ENCODE results near the gene TIGD7. TPM values are rescaled to one million over a fixed set of nuclear protein-coding genes. Genes with fewer than 3 reads are reported as not detected.

Gene TIGD7
- total and polyA plus RNA-seq, 4 donors = 2.9 to 11.5 (median 3.9) TPM

DNA sequence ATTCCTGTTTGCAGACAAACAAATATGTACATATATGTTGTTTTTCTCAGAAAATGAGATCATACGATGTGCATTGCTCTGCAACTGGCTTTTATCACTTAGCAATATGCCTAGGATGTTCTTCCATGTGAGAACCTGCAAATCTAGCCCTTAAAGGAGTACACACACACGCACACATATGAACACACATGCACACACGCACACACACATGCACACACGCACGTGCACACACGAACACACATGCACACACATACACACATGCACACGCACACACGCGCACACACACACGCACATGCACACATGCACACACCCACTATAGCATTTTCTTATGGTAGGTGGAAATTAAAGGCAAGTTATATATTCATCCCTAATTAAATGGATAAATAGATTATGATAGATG, 42.4 kb upstream of the TIGD7 start:
- peaks cover 0 to 3% (median 0%) of the 10 kb centered on the region in 5 donors for H3K4me1 ChIP-seq (ENCODE audit: control insufficient read depth in 5 of 5, insufficient read depth in 5 of 5, low read length in 5 of 5)
- TF ChIP-seq, protein P1, sequence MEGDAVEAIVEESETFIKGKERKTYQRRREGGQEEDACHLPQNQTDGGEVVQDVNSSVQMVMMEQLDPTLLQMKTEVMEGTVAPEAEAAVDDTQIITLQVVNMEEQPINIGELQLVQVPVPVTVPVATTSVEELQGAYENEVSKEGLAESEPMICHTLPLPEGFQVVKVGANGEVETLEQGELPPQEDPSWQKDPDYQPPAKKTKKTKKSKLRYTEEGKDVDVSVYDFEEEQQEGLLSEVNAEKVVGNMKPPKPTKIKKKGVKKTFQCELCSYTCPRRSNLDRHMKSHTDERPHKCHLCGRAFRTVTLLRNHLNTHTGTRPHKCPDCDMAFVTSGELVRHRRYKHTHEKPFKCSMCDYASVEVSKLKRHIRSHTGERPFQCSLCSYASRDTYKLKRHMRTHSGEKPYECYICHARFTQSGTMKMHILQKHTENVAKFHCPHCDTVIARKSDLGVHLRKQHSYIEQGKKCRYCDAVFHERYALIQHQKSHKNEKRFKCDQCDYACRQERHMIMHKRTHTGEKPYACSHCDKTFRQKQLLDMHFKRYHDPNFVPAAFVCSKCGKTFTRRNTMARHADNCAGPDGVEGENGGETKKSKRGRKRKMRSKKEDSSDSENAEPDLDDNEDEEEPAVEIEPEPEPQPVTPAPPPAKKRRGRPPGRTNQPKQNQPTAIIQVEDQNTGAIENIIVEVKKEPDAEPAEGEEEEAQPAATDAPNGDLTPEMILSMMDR (IDR thresholded peaks at IDR 0.05; ENCODE audit: control extremely low read depth, extremely low read depth) = no peak
- no peak overlapping the region for H3K9ac ChIP-seq (ENCODE audit: insufficient read depth in 1 of 2, low read length in 2 of 2)
- H3K27me3 ChIP-seq (ENCODE audit: control insufficient read depth in 3 of 3, insufficient read depth in 3 of 3, low read length in 2 of 3) = peaks cover 0 to 3% (median 0%) of the 10 kb centered on the region in 3 donors
- no peaks in the 10 kb centered on the region for H3K36me3 ChIP-seq (ENCODE audit: control insufficient read depth in 4 of 4, insufficient read depth in 4 of 4, low read length in 4 of 4)
- H3K27ac ChIP-seq (ENCODE audit: low read depth in 1 of 2, low read length in 1 of 2) = no peak overlapping the region
- WGBS, 2 donors = 76 to 88% methylated on average over 10 of the region's 10 CpGs
- DNase-seq = no peak
- peaks cover 0 to 2% (median 0%) of the 10 kb centered on the region in 4 donors for H3K9me3 ChIP-seq (ENCODE audit: control insufficient read depth in 4 of 4, insufficient read depth in 3 of 4, low read length in 3 of 4)
- H3K4me3 ChIP-seq = no peak overlapping the region
- no peak for ATAC-seq (ENCODE audit: insufficient read depth, low FRiP score)

DNA sequence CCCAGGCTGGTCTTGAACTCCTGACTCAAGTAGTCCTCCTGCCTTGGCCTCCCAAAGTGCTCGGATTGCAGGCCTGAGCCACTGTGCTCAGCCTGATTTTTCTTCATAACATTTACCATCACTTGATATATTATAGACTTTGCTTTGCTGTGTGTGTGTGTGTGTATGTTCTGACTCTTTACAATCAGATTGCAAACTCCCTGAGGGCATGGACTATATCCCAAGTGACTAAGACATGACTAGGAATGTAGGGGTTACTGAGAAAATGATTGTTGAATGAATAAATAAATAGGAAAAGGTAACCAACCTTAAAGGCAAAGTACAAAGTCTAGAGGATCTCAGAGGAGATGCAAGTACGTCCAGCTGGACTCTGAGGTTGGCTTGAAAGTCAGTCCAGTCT, 40.8 kb upstream of the TIGD7 start:
- Histone ChIP-seq H3K27me3 (ENCODE audit: control insufficient read depth in 3 of 3, insufficient read depth in 3 of 3, low read length in 2 of 3) (peaks cover 0 to 3% (median 0%) of the 10 kb centered on the region in 3 donors), H3K27ac (ENCODE audit: low read depth in 1 of 2, low read length in 1 of 2) (no peak overlapping the region), H3K4me3 (no peak overlapping the region), H3K9ac (ENCODE audit: insufficient read depth in 1 of 2, low read length in 2 of 2) (no peak overlapping the region), H3K9me3 (ENCODE audit: control insufficient read depth in 4 of 4, insufficient read depth in 3 of 4, low read length in 3 of 4) (peaks cover 0 to 2% (median 0%) of the 10 kb centered on the region in 4 donors), H3K4me1 (ENCODE audit: control insufficient read depth in 5 of 5, insufficient read depth in 5 of 5, low read length in 5 of 5) (peaks cover 0 to 3% (median 0%) of the 10 kb centered on the region in 5 donors), H3K36me3 (ENCODE audit: control insufficient read depth in 4 of 4, insufficient read depth in 4 of 4, low read length in 4 of 4) (no peaks in the 10 kb centered on the region)
- 72 to 74% methylated on average over 2 of the region's 2 CpGs for WGBS, 2 donors
- DNase-seq (no peak), ATAC-seq (ENCODE audit: insufficient read depth, low FRiP score) (no peak)
- TF ChIP-seq, protein P1 (IDR thresholded peaks at IDR 0.05; ENCODE audit: control extremely low read depth, extremely low read depth) = no peak

DNA sequence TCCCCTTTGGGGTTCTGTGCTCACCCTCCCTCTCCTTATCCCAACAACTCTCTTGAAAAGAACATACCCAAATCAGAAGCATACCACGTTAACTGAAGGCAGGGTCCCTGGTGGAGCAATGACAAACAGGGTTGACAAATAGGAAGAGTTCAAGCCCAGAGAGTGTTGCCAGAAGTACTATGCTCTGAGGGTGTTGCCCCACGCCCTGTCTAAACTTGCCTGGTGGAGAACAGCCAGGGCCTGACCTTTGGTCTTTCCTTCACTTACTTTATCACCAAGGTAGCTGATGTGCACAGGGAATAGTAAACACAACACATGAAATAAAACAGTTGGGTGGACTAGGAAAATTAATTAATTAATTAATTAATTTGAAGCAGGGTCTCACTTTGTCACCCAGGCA, 23.4 kb upstream of the TIGD7 start:
- ATAC-seq (ENCODE audit: insufficient read depth, low FRiP score) = no peak
- 60 to 61% methylated on average over 2 of the region's 2 CpGs for WGBS, 2 donors
- Histone ChIP-seq H3K4me3 (no peak overlapping the region), H3K9ac (ENCODE audit: insufficient read depth in 1 of 2, low read length in 2 of 2) (no peak overlapping the region), H3K27ac (ENCODE audit: low read depth in 1 of 2, low read length in 1 of 2) (no peak overlapping the region), H3K4me1 (ENCODE audit: control insufficient read depth in 5 of 5, insufficient read depth in 5 of 5, low read length in 5 of 5) (no peaks in the 10 kb centered on the region), H3K9me3 (ENCODE audit: control insufficient read depth in 4 of 4, insufficient read depth in 3 of 4, low read length in 3 of 4) (peaks cover 0 to 10% (median under 1%) of the 10 kb centered on the region in 4 donors), H3K36me3 (ENCODE audit: control insufficient read depth in 4 of 4, insufficient read depth in 4 of 4, low read length in 4 of 4) (no peaks in the 10 kb centered on the region), H3K27me3 (ENCODE audit: control insufficient read depth in 3 of 3, insufficient read depth in 3 of 3, low read length in 2 of 3) (no peaks in the 10 kb centered on the region)
- no peak for DNase-seq
- TF ChIP-seq, protein P1 (IDR thresholded peaks at IDR 0.05; ENCODE audit: control extremely low read depth, extremely low read depth) = no peak

DNA sequence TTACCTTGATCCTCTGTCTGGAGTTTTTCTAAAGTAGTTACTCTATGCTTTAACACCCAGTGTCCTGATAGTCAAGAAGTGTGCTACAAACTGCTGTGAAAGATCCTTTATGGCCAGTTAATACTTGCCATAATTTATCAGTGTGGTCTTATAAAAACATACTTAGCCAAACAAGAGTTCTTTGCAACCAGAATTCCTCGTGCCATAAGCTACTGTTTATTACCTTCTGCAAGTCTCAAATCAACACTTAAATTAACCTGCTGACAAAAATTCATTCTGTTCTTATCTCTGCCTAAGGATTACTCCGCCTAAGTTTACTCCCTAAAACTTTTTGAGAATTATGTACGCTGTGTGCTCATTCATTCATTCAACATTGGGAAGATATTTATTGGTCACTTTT, 22.9 kb upstream of the TIGD7 start:
- H3K27ac ChIP-seq (ENCODE audit: low read depth in 1 of 2, low read length in 1 of 2) = no peak overlapping the region

More for the DNA sequence above, 22.9 kb upstream of the TIGD7 start:
- ATAC-seq (ENCODE audit: insufficient read depth, low FRiP score) (no peak), DNase-seq (no peak)
- WGBS, 2 donors = 45 to 71% methylated on average over 3 of the region's 3 CpGs
- H3K4me1 ChIP-seq (ENCODE audit: control insufficient read depth in 5 of 5, insufficient read depth in 5 of 5, low read length in 5 of 5) = no peaks in the 10 kb centered on the region
- H3K9ac ChIP-seq (ENCODE audit: insufficient read depth in 1 of 2, low read length in 2 of 2) = no peak overlapping the region
- H3K27me3 ChIP-seq (ENCODE audit: control insufficient read depth in 3 of 3, insufficient read depth in 3 of 3, low read length in 2 of 3) = no peaks in the 10 kb centered on the region
- TF ChIP-seq, protein P1 (IDR thresholded peaks at IDR 0.05; ENCODE audit: control extremely low read depth, extremely low read depth) = no peak
- H3K4me3 ChIP-seq = no peak overlapping the region
- H3K9me3 ChIP-seq (ENCODE audit: control insufficient read depth in 4 of 4, insufficient read depth in 3 of 4, low read length in 3 of 4) = peaks cover 0 to 14% (median 2%) of the 10 kb centered on the region in 4 donors
- no peaks in the 10 kb centered on the region for H3K36me3 ChIP-seq (ENCODE audit: control insufficient read depth in 4 of 4, insufficient read depth in 4 of 4, low read length in 4 of 4)
